Measurements from ENCODE around the gene CDRT4.
A peak's percentile ranks its signal among the peaks of the same experiment; 100 is the strongest.

CDRT4 gene

DNA sequence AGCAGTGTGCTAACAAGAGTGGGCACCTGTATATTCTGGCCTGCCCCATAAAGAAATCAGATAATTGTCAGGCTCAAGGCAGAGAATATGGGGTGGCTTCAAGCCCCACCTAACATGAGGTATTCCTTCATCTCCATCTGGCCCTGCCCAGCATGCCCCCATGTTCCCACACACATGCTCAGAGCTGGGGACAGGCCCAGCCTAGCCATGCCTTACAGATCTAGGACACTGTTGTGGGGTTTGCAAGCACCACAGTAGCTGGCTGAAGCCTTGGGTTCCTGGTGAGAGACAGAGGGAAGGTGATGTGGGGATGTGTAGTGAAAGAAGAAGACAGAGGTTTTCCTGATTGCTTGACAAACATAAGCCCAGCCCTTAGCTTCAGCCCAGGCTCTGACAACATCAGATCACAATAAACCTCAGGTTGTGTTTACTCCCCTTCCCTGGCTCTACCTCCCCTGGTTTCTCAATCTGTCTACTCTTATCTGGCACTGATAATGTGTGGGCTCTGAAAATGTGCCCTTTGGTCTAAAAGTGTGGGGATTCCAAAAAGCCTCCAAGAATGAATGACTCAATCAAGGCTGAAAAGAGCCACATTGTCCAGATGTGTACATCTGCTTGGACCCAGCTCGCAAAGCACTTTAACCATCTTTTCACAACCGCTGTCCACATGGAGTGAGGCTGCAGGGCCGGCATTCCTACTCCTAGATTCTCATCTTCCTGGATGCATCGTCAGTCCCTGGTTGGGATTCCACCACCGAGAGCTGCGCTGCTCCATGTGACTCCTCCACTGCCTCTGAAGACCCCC lies 34.4 kb downstream of the CDRT4 start:
- no peak for DNase-seq

DNA sequence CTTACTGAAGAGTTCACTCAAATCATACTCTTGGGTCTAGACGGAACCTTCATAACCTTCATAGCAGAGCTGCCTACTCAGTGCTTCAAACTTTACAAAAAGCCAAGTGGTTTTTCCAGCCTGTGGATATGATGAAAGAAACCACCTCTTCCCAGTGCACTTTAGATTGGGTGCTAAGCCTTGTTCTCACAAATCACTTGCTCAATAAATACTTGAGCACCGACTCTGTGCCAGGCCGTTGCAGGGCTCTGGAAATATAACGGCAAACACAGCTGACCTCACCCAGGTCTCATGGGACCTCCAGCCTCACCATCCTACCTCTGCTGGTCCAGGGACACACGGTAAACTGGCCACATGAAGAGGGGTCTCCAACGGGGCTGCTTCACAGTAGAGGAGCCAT lies 35.7 kb downstream of the CDRT4 start:
- DNase-seq: no peak

DNA sequence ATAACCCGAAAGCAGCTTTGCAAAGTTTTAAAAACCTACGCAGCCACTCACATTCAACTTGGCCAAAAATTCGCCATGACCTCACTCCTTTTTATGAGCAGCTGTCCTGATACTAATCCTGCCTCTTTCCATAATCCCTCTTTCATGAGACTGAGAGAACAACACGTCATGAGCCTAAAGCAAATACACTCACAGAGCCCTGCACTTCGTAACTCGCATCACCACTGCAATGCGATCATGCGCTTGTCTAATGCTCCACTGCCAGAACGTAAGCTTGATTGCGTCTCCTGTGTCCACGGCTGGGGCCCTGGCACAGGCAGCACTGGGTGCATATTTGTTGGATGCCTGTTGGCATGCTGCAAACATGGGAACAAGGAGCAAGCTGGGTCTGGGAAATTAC lies 36.2 kb downstream of the CDRT4 start:
- DNase-seq: peak in 2 of 56 donors; percentile 17 to 40

DNA sequence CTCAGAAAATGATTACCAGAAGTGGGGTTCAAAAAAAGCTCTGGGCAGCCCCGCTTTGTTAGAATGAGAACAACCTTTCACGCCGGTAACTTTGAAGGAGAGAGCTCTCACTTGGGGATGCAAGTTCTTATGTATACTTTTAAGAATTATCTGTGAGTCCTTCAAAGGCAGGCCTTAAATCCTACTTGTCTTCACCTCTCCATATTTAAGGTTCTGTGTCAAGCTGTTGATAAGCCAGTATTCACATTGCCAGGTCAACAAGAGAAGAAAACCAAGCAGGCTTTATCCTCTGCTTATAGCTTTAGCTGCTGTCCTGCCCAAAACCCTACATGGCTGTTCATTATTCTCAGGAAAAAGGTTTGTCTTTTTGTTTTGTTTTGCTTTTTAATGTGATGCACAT lies 42.9 kb downstream of the CDRT4 start:
- no peak for DNase-seq

DNA sequence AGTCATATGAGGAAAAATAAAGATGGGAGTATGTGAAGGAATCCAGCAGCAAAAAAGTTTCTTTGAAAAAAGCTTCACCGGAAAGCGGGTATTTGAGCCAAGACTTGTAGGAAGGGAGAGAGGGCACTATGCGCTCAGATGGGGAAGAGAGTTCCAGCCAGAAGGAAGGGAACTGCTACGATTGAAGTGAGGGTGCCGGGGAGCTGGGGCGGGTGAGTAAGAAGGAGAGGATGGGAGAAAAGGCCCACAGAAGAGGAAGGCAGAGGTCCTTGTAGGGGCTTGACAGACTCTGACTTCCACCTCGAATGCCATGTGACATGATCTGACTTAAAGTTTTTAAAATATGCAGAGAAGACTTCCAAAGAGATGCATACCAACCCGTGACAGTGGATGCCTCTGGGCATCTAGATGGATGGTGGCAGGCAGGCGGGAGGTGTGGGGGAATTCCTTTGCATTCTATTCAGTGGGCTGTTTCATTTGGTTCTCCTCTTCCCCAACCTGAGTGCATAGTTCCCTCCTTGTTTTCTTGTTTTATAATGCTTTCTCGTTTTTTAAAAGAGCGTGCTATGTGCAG lies 44.9 kb downstream of the CDRT4 start:
- DNase-seq: no peak

DNA sequence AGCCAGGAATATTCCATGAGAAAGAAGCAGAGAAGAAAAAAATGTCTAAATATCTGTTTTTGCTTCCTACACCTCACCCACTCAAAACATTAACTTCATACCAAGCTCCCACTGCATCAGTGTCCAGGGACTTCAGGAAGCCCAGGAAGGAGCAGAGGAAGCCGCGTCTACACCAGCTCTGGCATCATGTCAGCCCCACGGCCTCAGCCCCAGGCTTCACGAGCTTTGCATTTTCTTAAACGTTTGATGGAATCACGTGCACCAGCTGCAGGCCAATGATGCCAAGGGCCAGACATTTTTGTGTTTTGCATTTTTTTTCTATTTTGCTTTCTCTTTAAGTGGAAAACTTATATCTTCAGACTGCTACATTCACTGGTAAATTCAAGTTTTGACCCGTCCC lies 48.6 kb downstream of the CDRT4 start:
- DNase-seq: no peak

DNA sequence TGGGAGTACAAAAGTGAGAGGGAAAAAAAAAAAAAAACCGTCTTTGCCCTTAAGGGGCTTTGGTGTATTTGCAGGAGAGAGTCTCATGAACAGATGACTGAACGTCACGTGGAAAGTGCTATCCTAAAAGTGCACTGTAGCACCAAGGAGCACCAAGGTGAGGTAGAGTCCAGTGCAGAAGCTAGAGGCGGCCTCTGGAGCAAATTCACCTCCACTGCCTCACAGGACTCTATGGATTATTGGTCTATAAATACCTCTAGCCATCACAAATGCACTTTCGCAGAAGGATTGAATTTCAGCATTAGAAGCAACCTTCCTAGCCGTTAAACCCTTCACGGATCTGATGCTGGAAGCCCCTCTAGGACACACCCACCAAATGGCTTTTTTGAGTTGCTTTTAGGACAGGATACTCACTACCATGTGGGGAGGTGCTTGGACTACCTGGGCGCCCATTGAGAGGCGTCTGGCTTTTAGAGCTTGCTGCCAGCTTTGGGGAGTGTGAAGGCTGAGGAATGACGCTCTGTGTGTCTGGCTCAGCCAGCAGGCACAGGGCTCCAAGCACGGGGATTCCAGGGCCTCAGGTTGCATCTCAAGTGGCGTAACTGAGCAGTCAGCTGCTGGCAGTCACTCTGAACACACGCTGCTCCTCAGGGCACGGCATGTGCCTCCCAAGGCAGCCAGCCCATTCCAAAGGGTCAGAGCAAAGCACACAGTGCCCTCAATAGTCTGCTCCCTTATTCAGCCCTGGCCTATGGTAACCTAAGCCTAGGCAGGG lies 52.7 kb downstream of the CDRT4 start:
- peak in 34 of 56 donors; percentile 2 to 83 (median 40) for DNase-seq

DNA sequence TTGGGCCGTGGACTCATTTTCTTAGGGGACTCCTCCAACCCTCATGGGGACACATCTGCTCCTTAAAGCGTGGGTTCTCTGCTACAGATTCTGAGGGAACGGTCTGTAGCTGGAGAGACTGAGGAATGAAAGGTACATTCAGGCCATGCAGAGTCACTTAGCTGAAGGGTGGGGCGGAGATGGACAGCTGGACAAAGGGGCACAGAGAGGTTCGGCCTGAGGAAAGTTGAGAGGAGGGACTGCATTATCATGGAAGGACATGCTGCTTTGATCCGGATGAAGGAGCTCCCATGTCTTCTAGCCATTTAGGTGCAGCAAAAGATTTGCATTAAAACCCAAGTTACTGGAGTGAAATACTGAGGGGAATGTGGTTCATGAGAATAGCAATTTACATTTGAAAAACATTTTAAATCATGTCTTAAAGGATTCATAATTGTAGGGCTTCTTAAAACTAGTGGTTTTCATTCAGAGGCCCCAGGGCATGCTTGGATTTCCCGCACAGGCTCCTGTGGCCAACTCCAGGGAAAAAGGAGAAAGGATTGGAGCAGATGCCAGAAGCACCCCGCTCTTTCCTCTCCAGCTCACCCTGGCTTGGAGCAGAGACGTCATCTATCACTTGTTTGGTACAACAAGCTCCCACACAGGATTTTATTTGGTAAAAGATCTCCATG lies 54.2 kb downstream of the CDRT4 start:
- no peak for DNase-seq

DNA sequence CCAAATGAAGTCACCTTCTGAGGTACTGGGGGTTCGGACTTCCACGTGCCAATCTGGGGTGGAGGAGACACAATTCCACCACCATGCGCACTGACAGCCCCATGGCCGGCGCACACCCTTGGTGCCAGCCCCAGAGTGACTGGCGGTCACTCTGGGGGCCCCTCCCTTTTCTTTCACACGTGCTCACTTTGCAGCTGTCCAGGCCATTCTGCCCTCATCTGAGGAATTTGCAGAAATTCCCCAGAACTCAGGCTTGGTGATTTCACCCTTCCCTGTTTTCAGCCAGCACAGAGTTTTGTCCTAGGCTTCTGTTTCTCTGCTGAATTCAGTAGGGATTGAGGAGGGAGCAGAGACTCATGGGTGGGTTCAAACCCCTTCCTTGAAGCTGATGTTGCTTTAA lies 54.8 kb downstream of the CDRT4 start:
- no peak for DNase-seq

DNA sequence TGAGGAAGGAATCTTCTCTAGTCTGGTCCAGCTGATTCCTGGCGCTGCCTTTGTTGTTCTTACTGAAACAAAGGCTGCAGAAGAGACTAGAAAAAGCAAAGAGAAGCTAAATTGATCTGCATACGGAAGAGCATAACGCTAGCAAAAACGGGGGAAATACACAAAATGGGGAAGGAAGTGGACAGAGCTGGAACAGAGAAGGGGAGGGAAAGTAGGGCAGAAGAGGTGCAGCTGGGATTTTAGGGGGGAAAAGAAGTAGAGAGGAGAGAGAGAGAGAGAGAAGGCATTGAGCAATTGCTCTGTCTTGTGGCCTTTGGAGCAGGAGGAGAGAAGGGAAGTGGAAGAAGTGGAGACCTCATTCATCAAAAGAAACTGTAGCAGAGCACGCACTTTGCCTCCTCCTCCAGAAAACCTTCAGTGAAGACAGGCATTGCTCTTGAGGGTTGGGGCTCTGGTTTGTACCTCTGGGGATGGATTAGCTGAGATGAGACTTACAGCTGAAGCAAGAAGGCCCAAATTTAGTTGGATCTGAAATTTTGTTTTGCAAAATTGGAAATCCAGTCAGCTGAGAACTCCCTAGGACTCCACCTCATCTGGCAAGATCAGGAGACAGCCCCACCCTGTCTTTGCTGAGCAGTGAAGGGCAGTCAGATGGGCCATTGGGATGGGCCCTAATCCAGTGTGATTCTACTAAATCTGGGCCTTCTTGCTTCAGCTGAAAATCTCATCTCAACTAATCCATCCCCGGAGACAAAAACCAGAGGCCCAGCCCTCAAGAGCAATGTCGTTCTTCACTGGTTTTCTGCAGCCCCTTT lies 55.8 kb downstream of the CDRT4 start:
- DNase-seq: no peak

DNA sequence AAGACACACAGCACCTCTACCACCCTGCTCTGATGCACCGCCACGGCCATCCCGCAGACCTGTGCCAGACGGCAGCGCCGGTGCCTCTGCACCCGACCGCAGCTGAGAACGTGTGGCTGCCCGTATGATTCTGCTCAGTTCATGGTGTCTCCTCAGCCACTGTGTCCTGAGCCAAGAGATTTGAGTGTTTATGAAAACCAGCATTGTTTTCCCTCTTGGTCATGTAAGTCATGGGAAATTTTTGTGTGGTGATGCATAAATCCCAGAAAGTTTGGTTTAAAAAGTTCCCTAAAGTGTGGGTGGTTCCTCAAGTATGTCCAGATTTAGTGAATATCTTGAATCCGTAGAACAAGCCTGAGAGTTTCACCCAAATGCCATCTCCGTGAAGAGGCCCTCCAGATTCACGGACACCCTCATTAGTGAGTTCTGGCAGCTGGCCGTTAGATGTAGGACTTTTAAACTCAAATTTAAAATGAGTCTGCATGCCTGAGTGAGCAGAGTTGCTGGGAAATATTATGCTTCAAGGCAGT lies 57.6 kb downstream of the CDRT4 start:
- peak in 7 of 56 donors; percentile 3 to 31 (median 11) for DNase-seq

DNA sequence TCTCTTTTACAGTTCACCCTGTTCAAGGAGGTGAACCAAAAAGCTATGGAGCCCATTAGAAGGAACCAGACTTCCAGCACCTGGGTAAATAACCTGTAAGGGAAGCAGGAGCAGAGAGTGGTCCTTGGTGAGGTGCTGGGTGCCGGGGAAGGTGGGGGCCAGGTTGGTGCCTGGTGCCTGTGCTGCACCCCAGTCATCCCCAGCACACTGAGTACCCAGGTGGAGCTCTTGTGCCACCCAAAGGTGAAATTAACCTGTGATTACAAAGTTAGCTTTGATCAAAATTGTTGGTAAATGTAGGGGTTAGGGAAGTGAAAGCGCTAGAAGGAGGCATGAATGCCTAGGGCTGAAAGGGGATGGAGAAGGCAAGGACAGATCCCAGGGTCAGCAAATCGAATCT lies 58.6 kb downstream of the CDRT4 start:
- DNase-seq: no peak

DNA sequence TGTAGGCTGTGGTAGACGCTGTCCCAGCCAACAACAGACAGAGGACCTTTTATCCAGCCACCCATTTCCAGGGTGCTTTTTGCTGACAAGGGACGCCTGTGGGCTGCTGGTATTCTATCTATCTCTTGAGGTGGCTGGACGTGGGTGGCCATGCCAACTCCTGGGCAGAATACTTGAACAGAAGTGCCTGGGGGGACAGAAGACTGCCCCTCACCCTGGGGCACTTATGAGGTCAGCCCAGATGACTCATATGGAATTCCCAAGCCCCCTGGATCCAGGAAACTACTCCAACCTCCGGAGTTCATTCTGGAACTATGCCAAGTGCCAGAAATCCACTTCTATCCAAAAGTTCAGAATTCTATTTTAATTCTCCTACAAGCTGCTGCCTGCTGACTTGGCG lies 61.3 kb downstream of the CDRT4 start:
- DNase-seq: no peak

DNA sequence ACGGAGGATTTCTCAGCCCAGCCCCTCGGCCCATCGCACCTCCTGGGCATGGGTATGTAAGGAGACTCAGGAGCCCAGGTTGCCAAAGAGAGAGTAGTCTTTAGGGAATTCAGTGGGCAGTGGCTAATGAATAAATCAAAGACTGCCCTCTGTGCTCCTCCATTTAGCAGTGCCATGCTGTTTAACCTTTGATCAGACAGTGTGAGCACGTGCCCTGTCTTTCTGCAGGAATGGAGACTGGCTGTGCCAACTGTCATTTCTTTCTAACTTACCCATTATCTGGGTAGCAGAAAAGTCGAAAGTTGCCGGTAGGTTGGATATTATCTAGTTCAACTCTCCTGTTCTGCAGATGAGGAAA lies 62.4 kb downstream of the CDRT4 start:
- no peak for DNase-seq

DNA sequence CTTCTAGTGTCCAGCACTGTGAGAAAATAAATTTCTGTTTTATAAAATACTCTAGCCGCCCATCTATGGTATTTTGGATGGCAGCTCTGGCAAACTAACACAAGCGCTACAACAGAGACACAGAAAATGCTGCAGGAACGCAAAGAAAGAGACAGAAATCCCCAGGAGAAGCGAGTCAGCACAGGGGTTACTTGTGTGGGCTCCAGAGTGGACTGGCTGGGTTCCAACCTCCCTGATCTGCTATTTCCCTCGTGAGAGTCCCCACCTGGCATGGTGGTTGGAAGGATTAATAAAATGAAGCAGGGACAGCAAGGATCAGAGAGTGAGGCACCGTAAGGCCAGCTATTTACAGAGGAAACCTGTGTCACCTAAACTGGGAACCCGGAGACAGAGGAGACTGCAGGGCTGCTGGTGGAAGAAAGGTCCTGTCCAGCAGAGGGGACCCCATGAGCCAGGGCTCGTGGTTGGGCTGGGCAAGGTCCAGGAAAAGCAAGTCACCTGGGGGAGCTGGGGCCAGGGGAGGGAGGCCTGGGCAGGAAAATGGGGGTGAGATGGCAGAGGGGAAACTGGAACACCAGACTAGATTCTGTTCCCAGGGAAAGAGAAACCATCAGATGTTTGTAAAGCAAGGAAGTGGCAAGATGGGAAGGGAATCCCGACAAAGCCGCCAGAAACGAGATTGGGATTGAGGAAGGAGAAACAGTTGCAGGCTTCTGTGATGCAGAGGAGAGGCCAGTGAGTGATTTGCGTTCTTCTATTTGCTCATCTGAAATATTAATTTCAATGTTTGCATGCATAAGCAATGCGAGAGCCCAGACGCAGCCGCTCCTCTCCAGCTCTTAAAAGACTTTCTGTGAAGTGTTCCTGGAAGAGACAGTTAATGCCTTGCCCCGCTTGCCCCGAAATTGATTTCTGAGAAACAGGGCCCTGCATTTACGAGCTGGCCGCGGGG lies 63.0 kb downstream of the CDRT4 start:
- DNase-seq: no peak

DNA sequence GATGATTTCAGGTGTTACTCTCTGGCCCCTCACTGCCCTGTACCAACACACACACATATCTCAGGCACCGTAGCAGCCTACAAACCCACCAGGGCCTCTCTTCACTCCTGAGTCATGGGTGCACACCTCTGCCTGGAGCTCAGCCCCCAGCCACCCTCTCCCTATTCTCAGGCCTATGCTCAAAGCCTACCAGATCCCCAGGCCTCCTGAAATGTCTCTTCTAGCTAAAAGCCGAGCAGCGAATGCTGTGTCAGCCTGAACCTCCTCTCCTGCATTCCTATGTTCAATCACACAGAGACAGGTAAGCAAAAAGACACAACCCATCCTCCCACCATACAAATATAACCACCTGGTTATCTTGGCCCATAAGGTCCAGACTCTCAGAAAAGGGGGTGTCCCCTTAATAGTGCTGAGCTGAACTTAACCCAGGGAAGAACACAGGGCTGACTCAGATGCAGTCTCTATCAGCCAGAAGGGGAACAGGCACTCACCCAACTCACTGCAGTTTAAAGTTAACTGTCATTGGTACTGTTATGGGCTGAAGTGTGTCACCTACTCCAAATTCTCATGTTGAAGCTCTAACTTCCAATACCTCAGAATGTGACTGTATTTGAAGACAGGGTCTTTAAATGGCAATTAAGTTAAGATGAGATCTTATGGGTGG lies 64.0 kb downstream of the CDRT4 start:
- no peak for DNase-seq

DNA sequence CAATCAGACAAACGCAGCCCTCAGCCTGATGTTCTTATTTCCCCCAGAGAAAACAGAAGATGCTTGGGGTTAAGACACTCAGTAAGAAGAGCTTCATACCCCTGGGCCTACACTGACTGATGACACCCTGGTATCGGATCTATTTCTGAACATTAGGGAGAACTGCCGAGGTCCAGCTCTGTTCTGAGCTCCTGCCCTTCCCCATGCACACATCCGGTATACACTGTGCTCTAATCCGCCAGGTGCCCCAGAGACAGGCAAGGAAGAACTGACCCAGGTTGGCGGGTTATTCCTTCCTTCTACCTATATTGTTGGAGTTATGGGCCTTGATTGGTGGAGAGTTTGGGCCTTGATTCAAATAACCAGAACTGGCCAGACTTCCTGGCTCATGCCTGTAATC lies 68.0 kb downstream of the CDRT4 start:
- DNase-seq: no peak

DNA sequence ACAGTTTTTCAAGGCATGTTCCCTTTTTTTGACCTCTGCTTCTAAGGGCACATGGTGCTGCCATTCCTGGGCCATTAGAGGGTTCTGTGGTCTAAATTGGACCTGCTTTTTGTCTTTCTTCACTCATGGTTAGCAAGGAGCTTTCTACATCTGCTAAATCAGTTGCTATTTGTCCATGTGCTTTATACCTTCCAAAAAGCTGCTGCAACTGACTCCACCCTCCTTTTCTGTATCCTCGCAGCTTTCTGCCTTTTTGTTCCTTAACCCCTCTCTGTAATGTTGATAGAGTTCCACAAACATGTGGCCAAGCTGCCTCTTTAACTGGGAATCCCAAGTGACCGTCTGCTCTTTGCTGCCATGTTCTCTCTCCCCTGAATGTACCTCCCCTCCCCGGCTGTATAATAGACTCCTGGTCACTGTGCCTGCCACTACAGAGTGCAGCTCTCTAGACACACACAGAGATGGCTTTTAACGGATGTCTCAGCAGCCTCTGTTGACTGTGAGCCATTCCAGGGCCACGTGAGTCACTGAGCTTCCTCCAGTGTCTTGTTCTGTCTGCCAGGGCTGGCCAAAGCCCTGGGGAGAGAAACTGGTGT lies 68.6 kb downstream of the CDRT4 start:
- peak in 21 of 56 donors; percentile 11 to 70 (median 24) for DNase-seq

DNA sequence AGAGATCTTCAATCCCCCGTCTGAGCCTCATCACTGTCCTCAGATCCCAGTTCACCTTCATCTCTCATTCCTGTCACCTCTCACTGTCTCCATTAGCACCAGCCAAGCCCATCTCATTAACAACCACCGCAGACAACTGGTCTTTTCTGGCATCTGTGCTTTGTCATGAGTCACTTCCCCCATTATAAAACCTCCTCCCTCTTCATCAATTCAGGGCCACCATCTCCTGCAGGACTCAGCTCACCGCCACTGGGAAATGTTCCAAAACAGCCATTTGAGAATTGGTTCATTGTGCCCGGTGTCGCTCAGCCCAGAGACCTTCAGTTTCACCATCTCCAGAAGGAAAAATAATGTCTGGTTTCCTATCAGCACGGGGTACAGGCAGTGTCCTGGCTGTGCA lies 69.1 kb downstream of the CDRT4 start:
- peak in 9 of 56 donors; percentile 8 to 71 (median 19) for DNase-seq
